OCI-LY7 (cell line): ENCODE measurements around the gene FMR1NB. TPM values are rescaled to one million over a fixed set of nuclear protein-coding genes. Genes with fewer than 3 reads are reported as not detected.
A peak's percentile ranks its signal among the peaks of the same experiment; 100 is the strongest.

Source experiments
- BruUV-seq: library from RNA; stranded (reverse); fragments of 400-500 nt; replicated peaks from 2 replicates; lab custom pipeline; 2021; lab: Mats Ljungman, UMichigan
- CTCF ChIA-PET: fragments of 300-600 bp; sonication (Branson Sonifier 250); formaldehyde crosslinking; loops from one replicate; lab custom pipeline; 2022; ENCODE audit warnings: antibody characterized with exemption; ENCODE audit not compliant: unreplicated experiment; lab: Charles Lee
- POLR2A ChIA-PET: fragments of 300-600 bp; sonication (Branson Sonifier 250); formaldehyde crosslinking; loops from one replicate; lab custom pipeline; 2022; ENCODE audit warnings: antibody characterized with exemption; lab: Charles Lee
- DNase-seq: peaks from one replicate; pipeline ENCODE4 v3.0.0-alpha.2; 2015; ENCODE audit warnings: low spot score
- H2AFZ ChIP-seq: fragments of 200-600 bp; sonication (generic), shearing (Covaris generic); 2 replicates; pipeline ENCODE4 v1.6.1; 2014; ENCODE audit warnings: mild to moderate bottlenecking, antibody characterized with exemption, low read length, moderate library complexity
- H3K27ac ChIP-seq: fragments of 200-600 bp; sonication (generic); 2 replicates; pipeline ENCODE4 v1.5.1; 2014; ENCODE audit warnings: mixed run types, low read depth, mild to moderate bottlenecking, moderate library complexity, low read length, inconsistent platforms; ENCODE audit not compliant: poor library complexity, severe bottlenecking
- H3K36me3 ChIP-seq: fragments of 200-600 bp; sonication (generic); 2 replicates; pipeline ENCODE4 v1.6.1; 2014; ENCODE audit warnings: mild to moderate bottlenecking, antibody characterized with exemption, low read length, moderate library complexity, mixed read lengths; ENCODE audit not compliant: insufficient read depth
- H3K4me1 ChIP-seq: fragments of 200-600 bp; sonication (generic); 2 replicates; pipeline ENCODE4 v1.5.1; 2014; ENCODE audit warnings: mild to moderate bottlenecking, low read length; ENCODE audit not compliant: insufficient read depth, poor library complexity, severe bottlenecking
- H3K4me2 ChIP-seq: fragments of 200-600 bp; sonication (generic); 2 replicates; pipeline ENCODE4 v1.6.1; 2014; ENCODE audit warnings: mild to moderate bottlenecking, low read length
- H3K4me3 ChIP-seq: fragments of 200-600 bp; sonication (generic); 2 replicates; pipeline ENCODE4 v1.5.1; 2014; ENCODE audit warnings: mild to moderate bottlenecking, low read depth, low read length; ENCODE audit not compliant: poor library complexity, severe bottlenecking
- H3K79me2 ChIP-seq: fragments of 200-600 bp; sonication (generic); 2 replicates; pipeline ENCODE4 v1.6.1; 2016; ENCODE audit warnings: low read depth, mild to moderate bottlenecking, low read length, moderate library complexity, mixed read lengths; ENCODE audit not compliant: insufficient read depth
- H3K9me2 ChIP-seq: fragments of 200-600 bp; sonication (generic); 2 replicates; pipeline ENCODE4 v1.6.1; 2016; ENCODE audit warnings: mild to moderate bottlenecking, low read length, mixed read lengths; ENCODE audit not compliant: insufficient read depth
- H3K9me3 ChIP-seq: fragments of 200-600 bp; sonication (generic); 2 replicates; pipeline ENCODE4 v1.6.1; 2014; ENCODE audit warnings: mild to moderate bottlenecking, mixed run types, low read length, mixed read lengths
- H4K20me1 ChIP-seq: fragments of 200-600 bp; sonication (generic); 2 replicates; pipeline ENCODE4 v1.6.1; 2014; ENCODE audit warnings: mild to moderate bottlenecking, antibody characterized with exemption, low read length, moderate library complexity, mixed read lengths; ENCODE audit not compliant: insufficient read depth
- EZH2phosphoT487 ChIP-seq: fragments of 200-600 bp; sonication (generic); IDR thresholded peaks from 2 replicates; pipeline ENCODE4 v1.6.1; 2018; ENCODE audit warnings: low read depth, borderline replicate concordance, mild to moderate bottlenecking, mixed run types, antibody characterized with exemption, low read length, moderate library complexity, mixed read lengths
- intact Hi-C: fragments of 100-400 bp; cut with micrococcal nuclease; formaldehyde crosslinking; loops from one replicate; pipeline ENCODE4 v1.10.0; 2022; ENCODE audit not compliant: unreplicated experiment
- total RNA-seq, 2 experiments: library from RNA; depleted of rRNA in 1 of 2; stranded (reverse); fragments of >200 nt in 1 of 2; shearing (Covaris generic) in 1 of 2; gene quantifications; 2 replicates each; pipeline ENCODE4 v1.2.3, GENCODE V29; 2014 to 2022
- TF ChIP-seq, protein P1 (sequence below): fragments of 200-600 bp; sonication (generic); conservative IDR thresholded peaks from 2 replicates; pipeline ENCODE4 v1.5.1; 2014; ENCODE audit warnings: mild to moderate bottlenecking, antibody characterized with exemption, low read length, moderate library complexity, mixed read lengths

The FMR1NB gene
- total RNA-seq, 2 experiments from 2014 or later, result not detected

DNA sequence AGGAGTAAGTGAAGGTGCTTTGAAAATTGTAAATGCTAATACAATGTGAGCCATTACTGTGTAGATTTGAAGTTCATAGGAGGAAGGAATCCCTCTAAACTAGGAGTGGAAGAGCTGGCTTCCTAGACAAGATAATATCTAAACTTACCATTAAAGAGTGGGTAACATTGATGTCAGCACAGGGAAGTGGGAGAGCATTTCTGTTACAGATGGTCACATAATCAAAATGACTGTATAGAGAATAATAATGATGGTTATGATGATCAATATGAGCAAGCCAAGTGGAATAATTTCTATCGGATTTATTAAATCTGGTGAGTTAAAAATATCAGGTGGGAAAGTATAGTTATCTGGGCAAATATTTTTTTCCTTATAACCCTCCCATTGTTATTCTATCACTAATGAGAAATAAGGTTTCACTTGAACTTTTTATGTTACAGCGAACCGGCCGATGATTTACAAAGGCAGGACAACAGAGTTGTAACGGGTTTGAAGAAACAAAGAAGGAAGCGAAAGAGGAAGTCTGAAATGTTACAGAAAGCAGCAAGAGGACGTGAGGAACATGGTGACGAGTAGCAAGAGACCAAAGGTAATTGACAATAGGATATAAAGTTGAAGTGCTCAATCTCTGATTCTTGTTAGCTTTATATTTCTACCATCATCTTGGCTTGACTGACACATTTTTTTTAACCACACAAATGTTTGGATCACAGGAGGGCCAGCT is 43.5 kb downstream of the FMR1NB start:
- peak overlapping the region; percentile 94 for H2AFZ ChIP-seq

DNA sequence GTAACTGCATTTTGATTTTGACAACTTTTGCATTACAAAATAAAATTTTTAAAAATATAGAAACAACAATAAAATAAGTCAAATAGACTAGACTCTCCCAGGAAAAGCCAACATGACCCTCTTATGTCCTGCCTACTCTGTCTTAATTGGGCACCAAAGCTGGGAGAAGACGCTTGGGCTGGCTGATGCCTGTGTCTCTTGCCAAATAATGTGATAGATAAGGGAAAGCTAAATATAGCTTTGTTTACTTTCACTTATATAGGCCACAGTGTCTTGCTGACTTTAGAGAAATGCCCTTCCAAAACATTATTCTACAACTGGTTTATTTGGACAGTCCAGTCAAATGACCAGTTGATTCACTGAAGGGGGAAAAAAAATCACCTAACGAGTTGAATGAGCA is 54.2 kb downstream of the FMR1NB start:
- H3K9me3 ChIP-seq, result no peaks in the 10 kb centered on the region
- intact Hi-C loops, result no loop called here
- ChIA-PET POLR2A (interaction anchor here (1.1 kb wide), 1 partner anchor 10 kb away, joined by 3 read pairs; no protein-coding TSS in a partner anchor), CTCF (no interaction called here)
- no peaks in the 10 kb centered on the region for H4K20me1 ChIP-seq
- no TSS peak for BruUV-seq
- no peaks in the 10 kb centered on the region for H3K36me3 ChIP-seq
- H3K9me2 ChIP-seq, result no peaks in the 10 kb centered on the region
- no peak for DNase-seq
- H3K27ac ChIP-seq, result no peak overlapping the region
- no peaks in the 10 kb centered on the region for H3K79me2 ChIP-seq
- H2AFZ ChIP-seq, result no peak overlapping the region
- H3K4me1 ChIP-seq, result no peaks in the 10 kb centered on the region
- H3K4me2 ChIP-seq, result no peak overlapping the region
- no peak for TF ChIP-seq EZH2phosphoT487
- TF ChIP-seq, protein P1, sequence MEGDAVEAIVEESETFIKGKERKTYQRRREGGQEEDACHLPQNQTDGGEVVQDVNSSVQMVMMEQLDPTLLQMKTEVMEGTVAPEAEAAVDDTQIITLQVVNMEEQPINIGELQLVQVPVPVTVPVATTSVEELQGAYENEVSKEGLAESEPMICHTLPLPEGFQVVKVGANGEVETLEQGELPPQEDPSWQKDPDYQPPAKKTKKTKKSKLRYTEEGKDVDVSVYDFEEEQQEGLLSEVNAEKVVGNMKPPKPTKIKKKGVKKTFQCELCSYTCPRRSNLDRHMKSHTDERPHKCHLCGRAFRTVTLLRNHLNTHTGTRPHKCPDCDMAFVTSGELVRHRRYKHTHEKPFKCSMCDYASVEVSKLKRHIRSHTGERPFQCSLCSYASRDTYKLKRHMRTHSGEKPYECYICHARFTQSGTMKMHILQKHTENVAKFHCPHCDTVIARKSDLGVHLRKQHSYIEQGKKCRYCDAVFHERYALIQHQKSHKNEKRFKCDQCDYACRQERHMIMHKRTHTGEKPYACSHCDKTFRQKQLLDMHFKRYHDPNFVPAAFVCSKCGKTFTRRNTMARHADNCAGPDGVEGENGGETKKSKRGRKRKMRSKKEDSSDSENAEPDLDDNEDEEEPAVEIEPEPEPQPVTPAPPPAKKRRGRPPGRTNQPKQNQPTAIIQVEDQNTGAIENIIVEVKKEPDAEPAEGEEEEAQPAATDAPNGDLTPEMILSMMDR, result no peak
- H3K4me3 ChIP-seq, result no peak overlapping the region

More for the DNA sequence above, 43.5 kb downstream of the FMR1NB start:
- intact Hi-C loops, result no loop called here
- no peaks in the 10 kb centered on the region for H3K9me3 ChIP-seq
- H3K9me2 ChIP-seq, result no peaks in the 10 kb centered on the region
- no TSS peak for BruUV-seq
- H3K36me3 ChIP-seq, result no peaks in the 10 kb centered on the region
- peak; percentile 67 for DNase-seq
- H3K4me2 ChIP-seq, result peak overlapping the region; percentile 47
- H3K79me2 ChIP-seq, result no peaks in the 10 kb centered on the region
- H3K4me1 ChIP-seq, result peaks cover 12% of the 10 kb centered on the region
- no peak overlapping the region for H3K27ac ChIP-seq
- TF ChIP-seq, protein P1, result no peak
- no peak for TF ChIP-seq EZH2phosphoT487
- peak overlapping the region; percentile 16 for H3K4me3 ChIP-seq
- CTCF ChIA-PET, result no interaction called here
- H4K20me1 ChIP-seq, result no peaks in the 10 kb centered on the region
- POLR2A ChIA-PET, result no interaction called here

- CTCF ChIA-PET, result no interaction called here
Observed at GRCh38 chrX:148037020-148037419, 55.9 kb downstream of the FMR1NB start.

More at GRCh38 chrX:148037020-148037419, 55.9 kb downstream of the FMR1NB start:
- Histone ChIP-seq H3K4me2 (no peak overlapping the region), H3K27ac (no peak overlapping the region), H3K36me3 (no peaks in the 10 kb centered on the region), H2AFZ (no peak overlapping the region), H3K79me2 (no peaks in the 10 kb centered on the region), H3K9me2 (no peaks in the 10 kb centered on the region), H3K9me3 (no peaks in the 10 kb centered on the region), H4K20me1 (no peaks in the 10 kb centered on the region), H3K4me1 (no peaks in the 10 kb centered on the region), H3K4me3 (no peak overlapping the region)
- intact Hi-C loops, result no loop called here
- no TSS peak for BruUV-seq
- TF ChIP-seq, protein P1, result no peak
- TF ChIP-seq EZH2phosphoT487, result no peak
- POLR2A ChIA-PET, result no interaction called here
- no peak for DNase-seq
